Panc1 (cell line): ENCODE data around the gene FANCD2OS.

Experiments
- POLR2AphosphoS5 ChIP-seq: IDR thresholded peaks from 2 replicates; pipeline ENCODE4 v1.6.1; 2012; ENCODE audit warnings: mild to moderate bottlenecking, low read depth, low read length, moderate library complexity
- SIN3A ChIP-seq: IDR thresholded peaks from 2 replicates; pipeline ENCODE4 v1.6.1; 2012; ENCODE audit warnings: low read depth, mild to moderate bottlenecking, low read length, moderate library complexity, borderline replicate concordance; ENCODE audit not compliant: insufficient read depth
- TCF7L2 ChIP-seq: IDR thresholded peaks from 2 replicates; pipeline ENCODE4 v1.6.1; 2011; ENCODE audit warnings: mild to moderate bottlenecking, low read depth, low read length, inconsistent platforms
- TF ChIP-seq, protein P1 (sequence below): fragments of 450-650 bp; IDR thresholded peaks from 2 replicates; pipeline ENCODE4 v1.5.1; 2017; ENCODE audit warnings: mild to moderate bottlenecking
- TF ChIP-seq, protein P2 (sequence below), 2 experiments: IDR thresholded peaks; 2 replicates each; pipeline ENCODE4 v1.6.1; 2011 to 2012; ENCODE audit warnings: low read depth in 2 of 2, control low read depth in 1 of 2, low read length in 1 of 2, mild to moderate bottlenecking in 1 of 2, moderate library complexity in 1 of 2; ENCODE audit not compliant: insufficient read depth in 1 of 2

GRCh38 chr3:10074666-10075065, 33.4 kb downstream of the FANCD2OS start:
- TF ChIP-seq, protein P1, sequence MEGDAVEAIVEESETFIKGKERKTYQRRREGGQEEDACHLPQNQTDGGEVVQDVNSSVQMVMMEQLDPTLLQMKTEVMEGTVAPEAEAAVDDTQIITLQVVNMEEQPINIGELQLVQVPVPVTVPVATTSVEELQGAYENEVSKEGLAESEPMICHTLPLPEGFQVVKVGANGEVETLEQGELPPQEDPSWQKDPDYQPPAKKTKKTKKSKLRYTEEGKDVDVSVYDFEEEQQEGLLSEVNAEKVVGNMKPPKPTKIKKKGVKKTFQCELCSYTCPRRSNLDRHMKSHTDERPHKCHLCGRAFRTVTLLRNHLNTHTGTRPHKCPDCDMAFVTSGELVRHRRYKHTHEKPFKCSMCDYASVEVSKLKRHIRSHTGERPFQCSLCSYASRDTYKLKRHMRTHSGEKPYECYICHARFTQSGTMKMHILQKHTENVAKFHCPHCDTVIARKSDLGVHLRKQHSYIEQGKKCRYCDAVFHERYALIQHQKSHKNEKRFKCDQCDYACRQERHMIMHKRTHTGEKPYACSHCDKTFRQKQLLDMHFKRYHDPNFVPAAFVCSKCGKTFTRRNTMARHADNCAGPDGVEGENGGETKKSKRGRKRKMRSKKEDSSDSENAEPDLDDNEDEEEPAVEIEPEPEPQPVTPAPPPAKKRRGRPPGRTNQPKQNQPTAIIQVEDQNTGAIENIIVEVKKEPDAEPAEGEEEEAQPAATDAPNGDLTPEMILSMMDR, result no peak
- TF ChIP-seq POLR2AphosphoS5, result no peak
- no peak for TF ChIP-seq SIN3A
- TF ChIP-seq, protein P2, sequence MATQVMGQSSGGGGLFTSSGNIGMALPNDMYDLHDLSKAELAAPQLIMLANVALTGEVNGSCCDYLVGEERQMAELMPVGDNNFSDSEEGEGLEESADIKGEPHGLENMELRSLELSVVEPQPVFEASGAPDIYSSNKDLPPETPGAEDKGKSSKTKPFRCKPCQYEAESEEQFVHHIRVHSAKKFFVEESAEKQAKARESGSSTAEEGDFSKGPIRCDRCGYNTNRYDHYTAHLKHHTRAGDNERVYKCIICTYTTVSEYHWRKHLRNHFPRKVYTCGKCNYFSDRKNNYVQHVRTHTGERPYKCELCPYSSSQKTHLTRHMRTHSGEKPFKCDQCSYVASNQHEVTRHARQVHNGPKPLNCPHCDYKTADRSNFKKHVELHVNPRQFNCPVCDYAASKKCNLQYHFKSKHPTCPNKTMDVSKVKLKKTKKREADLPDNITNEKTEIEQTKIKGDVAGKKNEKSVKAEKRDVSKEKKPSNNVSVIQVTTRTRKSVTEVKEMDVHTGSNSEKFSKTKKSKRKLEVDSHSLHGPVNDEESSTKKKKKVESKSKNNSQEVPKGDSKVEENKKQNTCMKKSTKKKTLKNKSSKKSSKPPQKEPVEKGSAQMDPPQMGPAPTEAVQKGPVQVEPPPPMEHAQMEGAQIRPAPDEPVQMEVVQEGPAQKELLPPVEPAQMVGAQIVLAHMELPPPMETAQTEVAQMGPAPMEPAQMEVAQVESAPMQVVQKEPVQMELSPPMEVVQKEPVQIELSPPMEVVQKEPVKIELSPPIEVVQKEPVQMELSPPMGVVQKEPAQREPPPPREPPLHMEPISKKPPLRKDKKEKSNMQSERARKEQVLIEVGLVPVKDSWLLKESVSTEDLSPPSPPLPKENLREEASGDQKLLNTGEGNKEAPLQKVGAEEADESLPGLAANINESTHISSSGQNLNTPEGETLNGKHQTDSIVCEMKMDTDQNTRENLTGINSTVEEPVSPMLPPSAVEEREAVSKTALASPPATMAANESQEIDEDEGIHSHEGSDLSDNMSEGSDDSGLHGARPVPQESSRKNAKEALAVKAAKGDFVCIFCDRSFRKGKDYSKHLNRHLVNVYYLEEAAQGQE (IDR thresholded peaks at IDR 0.05; ENCODE audit: insufficient read depth in 1 of 2, low read depth in 2 of 2, low read length in 1 of 2), result no peak
- no peak for TF ChIP-seq TCF7L2
